PC-3 (cell line): ENCODE data around the gene KMT5C.

Experiments
- EZH2 ChIP-seq: fragments of 300-600 bp; sonication (generic); IDR thresholded peaks from one replicate; pipeline ENCODE4 v1.6.1; 2017; ENCODE audit warnings: antibody characterized with exemption, mild to moderate bottlenecking, low read length; ENCODE audit not compliant: unreplicated experiment
- TF ChIP-seq, protein P1 (sequence below): fragments of 300-600 bp; sonication (generic); conservative IDR thresholded peaks from 2 replicates; pipeline ENCODE4 v1.5.1; 2017; ENCODE audit warnings: antibody characterized with exemption, low read depth, mild to moderate bottlenecking, low read length

DNA sequence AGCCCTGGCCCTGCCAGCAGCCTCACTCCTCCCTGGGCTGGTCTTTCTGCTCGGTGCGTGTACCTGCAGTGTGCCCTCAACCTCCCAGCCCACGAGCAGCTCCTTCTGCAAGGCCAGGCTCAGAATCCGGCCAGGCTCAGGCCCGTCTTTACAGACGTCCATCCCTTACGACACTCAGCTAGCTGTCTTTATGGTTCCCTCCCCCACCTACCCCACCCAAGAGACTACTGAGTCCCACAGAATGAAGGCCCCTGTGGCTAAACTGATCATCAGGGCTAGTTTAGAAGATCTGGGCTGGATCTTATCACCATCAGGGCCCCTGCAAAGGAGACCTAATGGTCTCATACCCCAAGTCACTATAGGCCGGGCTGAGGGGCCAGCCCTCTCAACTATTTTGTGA, 25.3 kb upstream of the KMT5C start:
- TF ChIP-seq, protein P1, sequence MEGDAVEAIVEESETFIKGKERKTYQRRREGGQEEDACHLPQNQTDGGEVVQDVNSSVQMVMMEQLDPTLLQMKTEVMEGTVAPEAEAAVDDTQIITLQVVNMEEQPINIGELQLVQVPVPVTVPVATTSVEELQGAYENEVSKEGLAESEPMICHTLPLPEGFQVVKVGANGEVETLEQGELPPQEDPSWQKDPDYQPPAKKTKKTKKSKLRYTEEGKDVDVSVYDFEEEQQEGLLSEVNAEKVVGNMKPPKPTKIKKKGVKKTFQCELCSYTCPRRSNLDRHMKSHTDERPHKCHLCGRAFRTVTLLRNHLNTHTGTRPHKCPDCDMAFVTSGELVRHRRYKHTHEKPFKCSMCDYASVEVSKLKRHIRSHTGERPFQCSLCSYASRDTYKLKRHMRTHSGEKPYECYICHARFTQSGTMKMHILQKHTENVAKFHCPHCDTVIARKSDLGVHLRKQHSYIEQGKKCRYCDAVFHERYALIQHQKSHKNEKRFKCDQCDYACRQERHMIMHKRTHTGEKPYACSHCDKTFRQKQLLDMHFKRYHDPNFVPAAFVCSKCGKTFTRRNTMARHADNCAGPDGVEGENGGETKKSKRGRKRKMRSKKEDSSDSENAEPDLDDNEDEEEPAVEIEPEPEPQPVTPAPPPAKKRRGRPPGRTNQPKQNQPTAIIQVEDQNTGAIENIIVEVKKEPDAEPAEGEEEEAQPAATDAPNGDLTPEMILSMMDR, result no peak
- no peak for TF ChIP-seq EZH2
